Measurements from ENCODE around the gene KRT13. TPM values are rescaled to one million over a fixed set of nuclear protein-coding genes. Genes with fewer than 3 reads are reported as not detected.

The KRT13 gene
- total and polyA plus RNA-seq, 4 donors: 0.13 to 3.7 (median 2.8) TPM; not detected in 1

DNA sequence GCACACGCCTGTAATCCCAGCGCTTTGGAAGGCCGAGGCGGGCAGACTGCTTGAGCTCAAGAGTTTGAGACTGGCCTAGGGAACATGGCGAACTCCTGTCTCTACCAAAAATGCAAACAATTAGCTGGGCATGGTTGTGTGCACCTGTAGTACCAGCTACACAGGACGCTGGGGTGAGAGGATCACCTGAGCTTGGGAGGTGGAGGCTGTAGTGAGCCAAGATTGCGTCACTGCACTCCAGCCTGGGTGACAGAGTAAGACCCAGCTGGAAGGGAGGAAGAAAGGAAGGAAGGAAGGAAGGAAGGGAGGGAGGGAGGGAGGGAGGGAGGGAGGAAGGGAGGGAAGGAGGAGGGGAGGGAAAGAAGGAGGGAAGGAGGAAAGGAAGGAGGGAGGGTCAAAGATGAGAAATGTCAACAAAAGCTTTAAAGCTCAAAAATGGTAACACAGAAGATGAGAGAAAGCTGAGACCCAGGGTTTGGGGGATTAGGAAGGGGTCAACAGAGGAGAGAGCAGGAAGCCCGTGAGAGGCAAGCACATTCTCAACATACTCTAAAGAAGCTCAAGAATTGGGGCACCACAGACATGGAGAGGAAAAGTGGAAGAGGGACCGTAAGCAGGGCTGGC lies 27.6 kb upstream of the KRT13 start:
- 80% methylated on average over 9 of the region's 9 CpGs for WGBS

DNA sequence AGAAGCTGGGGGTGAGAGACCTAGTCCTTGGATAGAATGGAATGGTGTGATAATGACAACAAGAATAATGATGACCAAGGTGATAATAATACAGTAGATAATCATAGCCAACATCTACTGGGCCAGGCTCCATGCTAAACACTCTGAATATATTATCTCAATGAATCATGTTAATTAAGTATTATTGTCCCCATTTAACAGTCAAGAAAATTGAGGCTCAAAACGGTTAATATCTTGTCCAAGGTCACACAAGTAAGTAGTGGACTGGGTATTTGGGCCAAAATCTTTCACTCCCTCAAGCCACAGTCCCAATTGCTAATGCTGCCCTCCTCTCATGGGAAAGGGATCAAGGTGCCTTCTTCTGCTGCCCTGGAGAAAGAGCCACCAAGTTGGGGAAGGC lies 26.6 kb upstream of the KRT13 start:
- Histone ChIP-seq H3K9ac (ENCODE audit: low read depth in 1 of 2, low read length in 2 of 2) (no peak overlapping the region), H3K4me1 (ENCODE audit: control insufficient read depth in 4 of 4, insufficient read depth in 4 of 4, low read length in 3 of 4) (peaks cover 0 to 10% (median 4%) of the 10 kb centered on the region in 4 donors), H3K9me3 (ENCODE audit: control insufficient read depth in 4 of 4, low read length in 3 of 4) (no peaks in the 10 kb centered on the region), H3K4me3 (ENCODE audit: low read depth in 1 of 3, low read length in 3 of 3) (no peak overlapping the region), H3K27ac (ENCODE audit: low read depth in 1 of 2, low read length in 2 of 2) (no peak overlapping the region), H3K27me3 (ENCODE audit: control insufficient read depth in 4 of 4, insufficient read depth in 4 of 4, low read length in 3 of 4) (peaks cover 0 to 9% (median 6%) of the 10 kb centered on the region in 4 donors), H3K36me3 (ENCODE audit: control insufficient read depth in 4 of 4, insufficient read depth in 3 of 4, low read depth in 1 of 4, low read length in 3 of 4) (no peaks in the 10 kb centered on the region)
- DNase-seq (ENCODE audit: low spot score): no peak
- 55% methylated on average over 1 of the region's 1 CpG for WGBS
- TF ChIP-seq HNF4A (conservative IDR thresholded peaks at IDR 0.05) (no peak), RXRA (IDR thresholded peaks at IDR 0.05) (no peak), FOXA2 (IDR thresholded peaks at IDR 0.05) (no peak), JUND (IDR thresholded peaks at IDR 0.05) (no peak), GABPA (IDR thresholded peaks at IDR 0.05 in 1 of 2, conservative IDR thresholded peaks at IDR 0.05 in 1 of 2) (no peak), HNF4G (IDR thresholded peaks at IDR 0.05) (no peak), YY1 (IDR thresholded peaks at IDR 0.05) (no peak), NR2F2 (IDR thresholded peaks at IDR 0.05) (no peak), EGR1 (IDR thresholded peaks at IDR 0.05; ENCODE audit: low read depth in 2 of 2) (no peak), SP1 (IDR thresholded peaks at IDR 0.05) (no peak), FOXA1 (IDR thresholded peaks at IDR 0.05) (no peak), RAD21 (IDR thresholded peaks at IDR 0.05) (no peak), TAF1 (conservative IDR thresholded peaks at IDR 0.05) (no peak)
- TF ChIP-seq, protein P1, sequence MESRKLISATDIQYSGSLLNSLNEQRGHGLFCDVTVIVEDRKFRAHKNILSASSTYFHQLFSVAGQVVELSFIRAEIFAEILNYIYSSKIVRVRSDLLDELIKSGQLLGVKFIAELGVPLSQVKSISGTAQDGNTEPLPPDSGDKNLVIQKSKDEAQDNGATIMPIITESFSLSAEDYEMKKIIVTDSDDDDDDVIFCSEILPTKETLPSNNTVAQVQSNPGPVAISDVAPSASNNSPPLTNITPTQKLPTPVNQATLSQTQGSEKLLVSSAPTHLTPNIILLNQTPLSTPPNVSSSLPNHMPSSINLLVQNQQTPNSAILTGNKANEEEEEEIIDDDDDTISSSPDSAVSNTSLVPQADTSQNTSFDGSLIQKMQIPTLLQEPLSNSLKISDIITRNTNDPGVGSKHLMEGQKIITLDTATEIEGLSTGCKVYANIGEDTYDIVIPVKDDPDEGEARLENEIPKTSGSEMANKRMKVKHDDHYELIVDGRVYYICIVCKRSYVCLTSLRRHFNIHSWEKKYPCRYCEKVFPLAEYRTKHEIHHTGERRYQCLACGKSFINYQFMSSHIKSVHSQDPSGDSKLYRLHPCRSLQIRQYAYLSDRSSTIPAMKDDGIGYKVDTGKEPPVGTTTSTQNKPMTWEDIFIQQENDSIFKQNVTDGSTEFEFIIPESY (IDR thresholded peaks at IDR 0.05): no peak
- TF ChIP-seq, protein P2, sequence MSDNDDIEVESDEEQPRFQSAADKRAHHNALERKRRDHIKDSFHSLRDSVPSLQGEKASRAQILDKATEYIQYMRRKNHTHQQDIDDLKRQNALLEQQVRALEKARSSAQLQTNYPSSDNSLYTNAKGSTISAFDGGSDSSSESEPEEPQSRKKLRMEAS (IDR thresholded peaks at IDR 0.05): no peak
- TF ChIP-seq, protein P3, sequence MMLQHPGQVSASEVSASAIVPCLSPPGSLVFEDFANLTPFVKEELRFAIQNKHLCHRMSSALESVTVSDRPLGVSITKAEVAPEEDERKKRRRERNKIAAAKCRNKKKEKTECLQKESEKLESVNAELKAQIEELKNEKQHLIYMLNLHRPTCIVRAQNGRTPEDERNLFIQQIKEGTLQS (IDR thresholded peaks at IDR 0.05): no peak
- TF ChIP-seq, protein P4, sequence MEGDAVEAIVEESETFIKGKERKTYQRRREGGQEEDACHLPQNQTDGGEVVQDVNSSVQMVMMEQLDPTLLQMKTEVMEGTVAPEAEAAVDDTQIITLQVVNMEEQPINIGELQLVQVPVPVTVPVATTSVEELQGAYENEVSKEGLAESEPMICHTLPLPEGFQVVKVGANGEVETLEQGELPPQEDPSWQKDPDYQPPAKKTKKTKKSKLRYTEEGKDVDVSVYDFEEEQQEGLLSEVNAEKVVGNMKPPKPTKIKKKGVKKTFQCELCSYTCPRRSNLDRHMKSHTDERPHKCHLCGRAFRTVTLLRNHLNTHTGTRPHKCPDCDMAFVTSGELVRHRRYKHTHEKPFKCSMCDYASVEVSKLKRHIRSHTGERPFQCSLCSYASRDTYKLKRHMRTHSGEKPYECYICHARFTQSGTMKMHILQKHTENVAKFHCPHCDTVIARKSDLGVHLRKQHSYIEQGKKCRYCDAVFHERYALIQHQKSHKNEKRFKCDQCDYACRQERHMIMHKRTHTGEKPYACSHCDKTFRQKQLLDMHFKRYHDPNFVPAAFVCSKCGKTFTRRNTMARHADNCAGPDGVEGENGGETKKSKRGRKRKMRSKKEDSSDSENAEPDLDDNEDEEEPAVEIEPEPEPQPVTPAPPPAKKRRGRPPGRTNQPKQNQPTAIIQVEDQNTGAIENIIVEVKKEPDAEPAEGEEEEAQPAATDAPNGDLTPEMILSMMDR (IDR thresholded peaks at IDR 0.05; ENCODE audit: low read depth, low read length, missing input control): no peak
- TF ChIP-seq, protein P5, sequence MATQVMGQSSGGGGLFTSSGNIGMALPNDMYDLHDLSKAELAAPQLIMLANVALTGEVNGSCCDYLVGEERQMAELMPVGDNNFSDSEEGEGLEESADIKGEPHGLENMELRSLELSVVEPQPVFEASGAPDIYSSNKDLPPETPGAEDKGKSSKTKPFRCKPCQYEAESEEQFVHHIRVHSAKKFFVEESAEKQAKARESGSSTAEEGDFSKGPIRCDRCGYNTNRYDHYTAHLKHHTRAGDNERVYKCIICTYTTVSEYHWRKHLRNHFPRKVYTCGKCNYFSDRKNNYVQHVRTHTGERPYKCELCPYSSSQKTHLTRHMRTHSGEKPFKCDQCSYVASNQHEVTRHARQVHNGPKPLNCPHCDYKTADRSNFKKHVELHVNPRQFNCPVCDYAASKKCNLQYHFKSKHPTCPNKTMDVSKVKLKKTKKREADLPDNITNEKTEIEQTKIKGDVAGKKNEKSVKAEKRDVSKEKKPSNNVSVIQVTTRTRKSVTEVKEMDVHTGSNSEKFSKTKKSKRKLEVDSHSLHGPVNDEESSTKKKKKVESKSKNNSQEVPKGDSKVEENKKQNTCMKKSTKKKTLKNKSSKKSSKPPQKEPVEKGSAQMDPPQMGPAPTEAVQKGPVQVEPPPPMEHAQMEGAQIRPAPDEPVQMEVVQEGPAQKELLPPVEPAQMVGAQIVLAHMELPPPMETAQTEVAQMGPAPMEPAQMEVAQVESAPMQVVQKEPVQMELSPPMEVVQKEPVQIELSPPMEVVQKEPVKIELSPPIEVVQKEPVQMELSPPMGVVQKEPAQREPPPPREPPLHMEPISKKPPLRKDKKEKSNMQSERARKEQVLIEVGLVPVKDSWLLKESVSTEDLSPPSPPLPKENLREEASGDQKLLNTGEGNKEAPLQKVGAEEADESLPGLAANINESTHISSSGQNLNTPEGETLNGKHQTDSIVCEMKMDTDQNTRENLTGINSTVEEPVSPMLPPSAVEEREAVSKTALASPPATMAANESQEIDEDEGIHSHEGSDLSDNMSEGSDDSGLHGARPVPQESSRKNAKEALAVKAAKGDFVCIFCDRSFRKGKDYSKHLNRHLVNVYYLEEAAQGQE (IDR thresholded peaks at IDR 0.05): no peak

More for the DNA sequence above, 27.6 kb upstream of the KRT13 start:
- H3K4me3 ChIP-seq (ENCODE audit: low read depth in 1 of 3, low read length in 3 of 3): no peak overlapping the region
- TF ChIP-seq HNF4G (IDR thresholded peaks at IDR 0.05) (no peak), SP1 (IDR thresholded peaks at IDR 0.05) (no peak), NR2F2 (IDR thresholded peaks at IDR 0.05) (no peak), FOXA1 (IDR thresholded peaks at IDR 0.05) (no peak), YY1 (IDR thresholded peaks at IDR 0.05) (no peak)
- TF ChIP-seq, protein P3 (IDR thresholded peaks at IDR 0.05): no peak
- H3K36me3 ChIP-seq (ENCODE audit: control insufficient read depth in 4 of 4, insufficient read depth in 3 of 4, low read depth in 1 of 4, low read length in 3 of 4): no peaks in the 10 kb centered on the region
- no peak overlapping the region for H3K9ac ChIP-seq (ENCODE audit: low read depth in 1 of 2, low read length in 2 of 2)
- no peaks in the 10 kb centered on the region for H3K9me3 ChIP-seq (ENCODE audit: control insufficient read depth in 4 of 4, low read length in 3 of 4)
- H3K4me1 ChIP-seq (ENCODE audit: control insufficient read depth in 4 of 4, insufficient read depth in 4 of 4, low read length in 3 of 4): peaks cover 0 to 2% (median 1%) of the 10 kb centered on the region in 4 donors
- no peak overlapping the region for H3K27ac ChIP-seq (ENCODE audit: low read depth in 1 of 2, low read length in 2 of 2)
- peaks cover 0 to 8% (median 5%) of the 10 kb centered on the region in 4 donors for H3K27me3 ChIP-seq (ENCODE audit: control insufficient read depth in 4 of 4, insufficient read depth in 4 of 4, low read length in 3 of 4)
- DNase-seq (ENCODE audit: low spot score): no peak
